ENCODE data around the gene ENPP1. TPM values are rescaled to one million over a fixed set of nuclear protein-coding genes. Genes with fewer than 3 reads are reported as not detected.

Gene ENPP1
- total and polyA plus RNA-seq, 2 of the 4 experiments (the other 2 are of a cell fraction) = 10.9 to 38.9 TPM

GRCh38 chr6:131807321-131807643, 538 bp upstream of the ENPP1 start:
- Histone ChIP-seq H2AK5ac (ENCODE audit: low read depth, low read length) (no peak overlapping the region), H2BK15ac (ENCODE audit: low read depth, low read length) (peak overlapping the region; percentile 77; the same call in 1 of the 3 replicates), H3K4ac (ENCODE audit: low read depth, low read length) (peak overlapping the region; percentile 68), H4K20me1 (ENCODE audit: insufficient read depth, low read length) (no peaks in the 10 kb centered on the region), H3K18ac (ENCODE audit: low read depth, low read length) (no peak overlapping the region), H2AK9ac (replicated peaks; ENCODE audit: low read depth, low read length, poor library complexity) (peak overlapping the region; percentile 39), H2AFZ (replicated peaks; ENCODE audit: low read length, poor library complexity) (peak overlapping the region; percentile 95), H2BK20ac (ENCODE audit: low read depth, low read length) (peak overlapping the region; percentile 52; the same call in 1 of the 2 replicates), H3K14ac (replicated peaks; ENCODE audit: low read depth, low read length) (peak overlapping the region; percentile 65; the same call in 1 of the 2 replicates), H2BK5ac (ENCODE audit: low read depth, low read length, poor library complexity, severe bottlenecking) (peak overlapping the region; percentile 25), H3K27me3 (ENCODE audit: control insufficient read depth, insufficient read depth, low read length) (no peaks in the 10 kb centered on the region), H3K36me3 (ENCODE audit: control insufficient read depth, insufficient read depth, low read length) (no peaks in the 10 kb centered on the region), H3K9me1 (ENCODE audit: insufficient read depth, low read length) (no peaks in the 10 kb centered on the region), H2BK120ac (ENCODE audit: low read depth, low read length) (peak overlapping the region; percentile 88; the same call in 1 of the 2 replicates), H3K9ac (ENCODE audit: low read depth, low read length) (peak overlapping the region; percentile 66), H3K79me1 (ENCODE audit: low read depth in 1 of 2, low read length in 2 of 2) (peaks cover 4 to 16% of the 10 kb centered on the region in 2 experiments; a peak in 3 of 4 replicates), H4K8ac (ENCODE audit: low read depth in 2 of 2, low read length in 2 of 2) (peak overlapping the region in 1 of 2 experiments; percentile 66; a peak in 1 of 4 replicates), H3K4me3 (ENCODE audit: insufficient read depth, low read depth, low read length) (peak overlapping the region; percentile 74), H3K4me2 (ENCODE audit: low read depth, low read length) (peak overlapping the region; percentile 89), H4K5ac (ENCODE audit: low read depth, low read length) (no peak overlapping the region), H3K56ac (ENCODE audit: extremely low read depth, insufficient read depth, low read length) (peak overlapping the region; percentile 50; the same call in 1 of the 2 replicates), H3K4me1 (ENCODE audit: control insufficient read depth, insufficient read depth, low read length) (no peaks in the 10 kb centered on the region), H4K91ac (ENCODE audit: insufficient read depth, low read depth, low read length) (peak overlapping the region; percentile 13; the same call in 1 of the 2 replicates), H3K27ac (ENCODE audit: insufficient read depth, low read length) (peak overlapping the region; percentile 57; the same call in 1 of the 2 replicates), H3K9me3 (ENCODE audit: control insufficient read depth, insufficient read depth, low read length) (no peaks in the 10 kb centered on the region), H3K23ac (ENCODE audit: low read depth, low read length) (peak overlapping the region; percentile 90; the same call in 1 of the 2 replicates)
- ChIA-PET POLR2A (ENCODE audit: unreplicated experiment) (no interaction called here), CTCF (no interaction called here)
- intact Hi-C loops (cut with micrococcal nuclease) (loop anchor here (5.0 to 10.0 kb wide), 2 partner anchors 105 to 112 kb away; no protein-coding TSS in a partner anchor), in situ Hi-C loops (cut with MboI; ENCODE audit: low sequenced_read_pairs) (no loop called here), dilution Hi-C loops (cut with HindIII; ENCODE audit: low sequenced_read_pairs, unreplicated experiment) (no loop called here)
- BruUV-seq (replicated peaks) = no TSS peak
- no peak for ATAC-seq (ENCODE audit: low read depth)
- TF ChIP-seq MXI1 (IDR thresholded peaks at IDR 0.05; ENCODE audit: borderline replicate concordance, low read depth, low read length) (no peak), MAZ (IDR thresholded peaks at IDR 0.05; ENCODE audit: borderline replicate concordance, low read depth, low read length) (0 out of 2 replicates have a peak, but pooled peaks have one; percentile 12)
- no peak for DNase-seq
- WGBS, 2 experiments (ENCODE audit: extremely low coverage in 2 of 2, insufficient read length in 1 of 2) = 0% methylated on average over 1 of the region's 17 CpGs; no CpG with 5 or more reads in 1 of the 2 experiments

All from IMR-90 (cell line).